ENCODE results near the gene ODAD3.
A peak's percentile ranks its signal among the peaks of the same experiment; 100 is the strongest.

Gene ODAD3

DNA sequence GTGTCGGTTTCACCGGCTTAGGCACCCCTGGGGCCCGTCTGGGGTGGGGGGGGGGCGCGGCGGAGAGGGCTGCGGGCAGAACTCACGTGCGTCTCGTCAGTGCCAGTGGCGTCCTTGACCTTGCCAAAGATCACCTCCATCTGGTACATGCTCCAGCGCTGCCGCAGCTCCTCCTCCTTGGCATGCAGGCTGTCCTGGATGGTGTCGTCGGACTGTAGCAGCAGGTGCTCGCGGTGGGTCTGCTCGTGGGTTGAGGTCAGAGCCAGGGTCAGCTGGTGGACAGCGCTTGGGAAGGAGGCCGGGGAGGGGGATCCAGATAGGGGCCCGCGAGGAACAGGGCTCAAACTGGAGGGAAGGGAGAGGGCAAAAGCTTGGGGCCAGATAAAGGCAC is 11.1 kb downstream of the ODAD3 start:
- TF ChIP-seq ZFX (IDR thresholded peaks at IDR 0.05): no peak
- no peak for TF ChIP-seq CTCF (conservative IDR thresholded peaks at IDR 0.05)
- no peak overlapping the region for H3K27ac ChIP-seq

GRCh38 chr19:11423164-11423790 is 11.6 kb downstream of the ODAD3 start:
- no peak overlapping the region for H3K27ac ChIP-seq
- TF ChIP-seq ZFX (IDR thresholded peaks at IDR 0.05) (no peak), CTCF (conservative IDR thresholded peaks at IDR 0.05) (no peak)

GRCh38 chr19:11422163-11423065 is 12.5 kb downstream of the ODAD3 start:
- no peak overlapping the region for H3K27ac ChIP-seq
- no peak for TF ChIP-seq CTCF (conservative IDR thresholded peaks at IDR 0.05)
- no peak for TF ChIP-seq ZFX (IDR thresholded peaks at IDR 0.05)

DNA sequence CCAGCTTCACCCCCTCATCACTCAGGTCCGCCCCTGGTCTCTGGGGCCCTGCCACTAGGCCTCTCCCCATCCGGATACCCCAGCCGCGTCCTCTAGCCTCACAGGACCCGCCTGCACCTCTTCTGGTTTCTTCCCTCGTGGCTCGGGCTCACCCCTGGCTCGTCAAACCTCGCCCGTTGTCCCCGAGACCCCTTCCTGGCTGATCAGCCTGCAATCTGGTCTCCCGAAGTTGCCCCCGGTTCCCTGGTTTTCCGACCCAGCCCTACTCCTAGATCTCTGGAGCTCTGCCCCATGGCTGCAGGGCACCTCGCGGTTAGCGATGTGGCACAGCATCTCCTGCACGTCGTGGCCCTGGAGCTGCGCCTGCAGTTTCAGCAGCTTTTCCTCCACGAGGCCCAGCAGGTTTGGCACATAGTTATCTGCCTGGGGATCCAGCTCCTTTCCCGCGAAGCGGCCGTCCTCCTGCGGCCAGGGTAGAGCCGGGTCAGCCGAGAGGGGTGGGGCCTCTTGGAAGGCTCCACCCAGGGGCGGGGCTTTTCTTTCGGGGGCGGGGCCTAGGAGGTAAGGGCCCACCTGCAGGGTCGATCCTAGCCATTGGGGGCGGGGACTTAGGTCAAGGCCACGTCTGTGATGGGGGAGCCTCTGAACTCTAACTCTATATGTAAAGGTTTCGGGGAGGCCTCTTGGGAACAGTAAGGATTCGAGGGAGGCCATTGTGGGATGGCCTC is 13.4 kb downstream of the ODAD3 start:
- H3K27ac ChIP-seq: no peak overlapping the region
- TF ChIP-seq CTCF (conservative IDR thresholded peaks at IDR 0.05) (no peak), ZFX (IDR thresholded peaks at IDR 0.05) (no peak)

DNA sequence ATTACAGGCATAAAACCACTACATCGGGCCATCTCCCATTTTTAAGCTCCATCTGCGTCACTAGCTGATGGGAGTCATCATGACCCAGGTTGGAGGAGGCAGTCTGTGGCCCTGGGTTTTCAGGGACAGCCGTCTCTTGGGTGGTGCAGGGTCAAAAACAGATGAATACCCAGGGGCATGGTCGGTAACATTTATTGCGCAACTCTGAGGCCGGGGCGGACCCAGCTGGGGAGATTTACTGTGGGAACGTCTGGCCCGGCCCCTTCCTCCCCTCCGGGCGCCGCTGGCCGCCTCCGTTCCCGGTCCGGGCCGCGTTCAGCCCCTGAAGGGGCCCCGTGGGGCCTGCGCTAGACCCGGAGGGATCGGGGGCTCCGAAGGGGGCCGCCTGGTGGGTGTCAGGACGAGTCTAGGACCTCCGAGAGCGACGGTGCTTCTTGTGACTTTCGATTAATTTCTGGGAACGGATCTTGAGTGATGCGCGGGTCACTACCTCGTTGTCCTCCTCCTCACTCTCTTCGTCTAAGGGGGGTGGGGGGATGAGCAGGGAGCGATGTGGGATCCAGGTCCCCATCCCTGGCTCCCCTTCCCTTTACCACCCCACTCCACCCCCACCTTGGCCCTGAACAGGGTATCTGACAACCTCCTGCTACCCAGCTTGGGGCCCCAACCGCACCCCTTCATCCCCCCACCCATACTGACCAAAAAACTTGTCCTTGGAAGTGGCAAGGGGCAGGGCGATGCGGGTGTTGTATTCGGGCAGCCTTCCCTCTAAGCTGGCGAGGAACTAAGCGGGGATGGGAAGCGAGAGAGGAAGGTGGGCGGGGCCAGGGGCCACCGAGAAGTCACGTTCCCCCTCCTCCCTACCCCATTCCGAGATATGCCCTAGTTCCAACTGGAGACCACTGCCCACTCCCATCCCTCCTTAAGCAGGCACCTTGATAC is 14.2 kb downstream of the ODAD3 start:
- TF ChIP-seq CTCF (conservative IDR thresholded peaks at IDR 0.05): no peak
- H3K27ac ChIP-seq: no peak overlapping the region

GRCh38 chr19:11418549-11419506 is 16.1 kb downstream of the ODAD3 start, which contains the start of gene RGL3:
Gene RGL3, minus strand, starts transcription at chr19:11419314. Its CDS starts 36 bp downstream, at chr19:11419278.
- TF ChIP-seq ZFX (IDR thresholded peaks at IDR 0.05): 0 out of 2 replicates have a peak, but pooled peaks have one; percentile 9
- no peak for TF ChIP-seq CTCF (conservative IDR thresholded peaks at IDR 0.05)

More at GRCh38 chr19:11418549-11419506, 16.1 kb downstream of the ODAD3 start, which contains the start of gene RGL3:
- H3K27ac ChIP-seq: peak within 1 kb of the TSS; percentile 79

All from C4-2B (cell line).